LNCAP (cell line): ENCODE measurements around the gene PRKCA.

ENCODE experiments used
- TF ChIP-seq, protein P1 (sequence below): fragments of 450-650 bp; IDR thresholded peaks from 2 replicates; pipeline ENCODE4 v1.5.1; 2017; ENCODE audit warnings: mild to moderate bottlenecking

Gene PRKCA

DNA sequence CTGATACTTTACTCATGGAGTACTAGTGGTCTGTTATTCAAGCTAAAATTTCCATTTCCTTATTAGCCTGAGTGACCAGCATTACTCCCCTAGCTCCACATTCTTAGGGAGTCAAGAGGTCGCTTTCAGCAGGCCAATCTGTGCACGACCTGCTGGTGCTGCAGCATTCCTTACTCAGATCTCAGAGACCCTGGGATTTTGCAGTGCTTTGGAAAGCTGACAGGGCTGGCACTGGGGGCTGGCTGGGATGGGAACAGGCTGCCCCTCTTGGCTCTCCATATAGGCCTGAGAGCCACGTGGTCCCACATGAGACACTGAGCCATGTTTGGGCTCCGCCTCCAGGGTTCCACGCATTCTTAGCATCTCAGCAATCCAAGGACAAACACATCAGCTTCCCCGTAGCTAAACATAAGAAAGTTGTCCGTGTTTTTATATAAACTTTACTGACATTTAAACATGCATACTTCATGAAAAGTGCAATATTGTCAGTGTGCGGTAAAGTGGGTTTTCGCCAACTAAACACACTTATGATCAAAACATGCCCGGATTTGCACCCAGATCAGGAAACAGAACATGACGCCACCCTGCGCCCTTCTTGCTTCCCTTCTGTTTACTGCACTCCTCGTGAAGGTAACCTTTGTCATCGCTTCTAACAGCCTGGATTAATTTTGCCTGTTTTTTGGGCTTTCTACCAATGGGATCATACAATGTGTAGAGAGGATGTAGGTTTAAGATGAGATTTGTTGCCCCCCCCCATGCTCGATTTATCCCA, 278.0 kb downstream of the PRKCA start:
- TF ChIP-seq, protein P1, sequence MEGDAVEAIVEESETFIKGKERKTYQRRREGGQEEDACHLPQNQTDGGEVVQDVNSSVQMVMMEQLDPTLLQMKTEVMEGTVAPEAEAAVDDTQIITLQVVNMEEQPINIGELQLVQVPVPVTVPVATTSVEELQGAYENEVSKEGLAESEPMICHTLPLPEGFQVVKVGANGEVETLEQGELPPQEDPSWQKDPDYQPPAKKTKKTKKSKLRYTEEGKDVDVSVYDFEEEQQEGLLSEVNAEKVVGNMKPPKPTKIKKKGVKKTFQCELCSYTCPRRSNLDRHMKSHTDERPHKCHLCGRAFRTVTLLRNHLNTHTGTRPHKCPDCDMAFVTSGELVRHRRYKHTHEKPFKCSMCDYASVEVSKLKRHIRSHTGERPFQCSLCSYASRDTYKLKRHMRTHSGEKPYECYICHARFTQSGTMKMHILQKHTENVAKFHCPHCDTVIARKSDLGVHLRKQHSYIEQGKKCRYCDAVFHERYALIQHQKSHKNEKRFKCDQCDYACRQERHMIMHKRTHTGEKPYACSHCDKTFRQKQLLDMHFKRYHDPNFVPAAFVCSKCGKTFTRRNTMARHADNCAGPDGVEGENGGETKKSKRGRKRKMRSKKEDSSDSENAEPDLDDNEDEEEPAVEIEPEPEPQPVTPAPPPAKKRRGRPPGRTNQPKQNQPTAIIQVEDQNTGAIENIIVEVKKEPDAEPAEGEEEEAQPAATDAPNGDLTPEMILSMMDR: no peak

DNA sequence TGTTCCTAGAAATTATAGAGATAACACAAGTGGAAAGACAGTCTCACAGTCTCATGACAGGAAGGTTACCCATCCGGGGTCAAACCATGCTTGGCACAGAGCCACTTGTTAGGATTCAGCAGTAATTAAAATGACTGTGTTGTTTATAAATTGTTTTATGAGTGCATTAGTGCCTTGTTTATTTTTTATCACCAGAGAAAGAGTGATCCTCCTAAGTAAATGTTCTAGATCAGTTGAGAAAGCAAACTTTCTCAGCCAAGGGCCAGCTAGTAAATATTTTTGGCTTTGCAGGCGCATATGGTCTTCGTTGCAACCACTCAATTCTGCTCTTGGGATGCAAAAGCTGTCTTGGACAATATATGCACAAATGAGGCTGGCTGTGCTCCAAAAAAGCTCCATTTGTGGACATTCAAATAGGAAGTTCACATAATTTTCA, 278.6 kb downstream of the PRKCA start:
- TF ChIP-seq, protein P1: no peak

DNA sequence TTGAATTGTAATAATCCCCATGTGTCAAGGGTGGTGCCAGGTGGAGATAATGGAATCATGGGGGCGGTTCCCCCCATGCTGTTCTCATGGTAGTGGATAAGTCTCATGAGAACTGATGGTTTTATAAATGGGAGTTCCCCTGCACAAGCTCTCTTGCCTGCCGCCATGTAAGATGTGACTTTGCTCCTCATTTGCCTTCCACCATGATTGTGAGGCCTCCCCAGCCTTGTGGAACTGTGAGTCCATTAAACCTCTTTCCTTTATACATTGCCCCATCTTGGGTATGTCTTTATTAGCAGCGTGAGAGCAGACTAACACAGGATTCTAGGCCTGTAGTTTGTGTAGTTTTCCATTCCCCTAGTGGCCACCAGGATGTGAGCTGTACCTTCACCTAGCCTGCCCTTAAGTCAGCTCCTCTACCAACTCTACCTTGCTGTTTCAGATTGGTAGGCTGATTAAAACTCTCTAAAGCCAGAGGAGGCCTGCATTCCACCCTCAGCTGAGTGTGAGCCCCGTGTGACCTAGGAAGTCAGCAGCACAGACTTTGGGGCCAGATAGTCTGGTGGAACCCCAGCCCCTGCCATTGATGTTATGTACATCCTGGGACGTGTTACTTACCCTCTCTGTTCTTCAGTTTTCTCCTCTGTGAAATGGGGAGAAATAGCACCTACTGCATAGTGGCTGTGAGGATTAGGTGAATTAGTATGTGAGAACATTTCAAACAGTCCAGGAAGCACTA, 280.1 kb downstream of the PRKCA start:
- TF ChIP-seq, protein P1: no peak; the same call in 1 of the 2 replicates

DNA sequence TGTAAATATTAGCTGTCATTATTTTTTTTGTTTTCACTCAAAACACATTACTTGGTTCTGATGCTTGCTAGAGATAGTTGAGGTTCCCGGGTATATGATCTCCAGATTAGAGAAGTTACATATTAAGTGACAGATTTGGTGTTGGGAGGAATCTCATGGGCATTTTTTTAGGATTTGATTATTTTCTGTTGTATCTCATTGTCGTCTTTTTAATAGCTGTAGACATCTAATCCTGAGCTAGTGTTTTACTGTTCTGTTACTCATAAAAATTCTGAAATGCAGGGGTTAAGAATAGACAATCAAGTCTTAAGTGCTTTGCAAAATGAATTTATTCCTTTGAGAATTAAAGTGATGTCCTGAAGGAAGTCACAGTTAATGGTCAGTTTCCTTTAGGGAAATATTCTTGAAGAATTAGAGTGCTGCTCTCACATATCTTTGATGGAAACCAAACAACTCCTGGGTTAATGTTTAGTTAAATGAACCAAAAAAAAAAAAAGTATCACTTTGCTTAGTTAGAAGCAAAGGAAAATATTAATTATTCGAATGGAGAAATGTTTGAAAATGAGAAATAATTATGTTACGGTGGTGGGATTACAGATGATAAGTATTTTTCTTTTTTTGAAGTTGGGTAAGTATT, 280.8 kb downstream of the PRKCA start:
- TF ChIP-seq, protein P1: no peak

DNA sequence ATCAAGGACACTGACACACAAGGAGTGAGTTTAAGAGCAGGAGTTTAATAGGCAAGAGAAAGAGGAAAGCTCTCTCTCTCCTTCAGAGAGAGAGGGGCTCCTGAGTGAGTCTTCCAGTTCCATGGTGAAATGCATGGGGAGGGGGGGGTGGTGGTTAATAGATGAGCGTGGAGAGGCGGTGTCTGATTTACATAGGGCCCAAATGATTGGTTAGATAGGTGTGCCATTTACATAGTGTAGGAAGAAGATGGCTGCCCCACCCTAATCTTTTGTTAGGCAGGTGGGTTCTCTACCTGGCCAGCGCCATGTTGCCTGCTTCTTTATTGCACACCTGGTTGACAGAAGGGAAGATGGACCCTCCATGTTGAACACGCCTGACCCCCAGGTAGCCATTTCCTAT, 282.5 kb downstream of the PRKCA start:
- TF ChIP-seq, protein P1: no peak

DNA sequence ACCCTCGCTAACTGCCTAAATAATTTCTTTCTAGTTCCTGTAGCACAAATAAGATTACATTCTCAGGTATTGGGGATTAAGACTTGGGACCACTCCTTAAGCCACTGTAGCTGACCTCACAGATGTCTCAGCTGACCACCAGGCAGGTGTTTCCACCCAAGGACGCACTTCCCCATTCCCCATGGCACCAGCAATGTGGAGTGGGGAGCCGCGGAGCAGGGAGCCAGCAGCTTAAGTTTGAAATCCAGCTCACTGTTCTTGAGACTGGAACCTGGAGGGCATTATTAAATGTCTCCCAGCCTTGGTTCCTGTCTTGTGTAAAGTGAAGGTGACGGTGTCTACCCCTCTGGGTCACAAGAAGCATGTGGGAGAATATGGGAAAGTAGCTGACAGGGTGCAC, 283.1 kb downstream of the PRKCA start:
- TF ChIP-seq, protein P1: no peak

DNA sequence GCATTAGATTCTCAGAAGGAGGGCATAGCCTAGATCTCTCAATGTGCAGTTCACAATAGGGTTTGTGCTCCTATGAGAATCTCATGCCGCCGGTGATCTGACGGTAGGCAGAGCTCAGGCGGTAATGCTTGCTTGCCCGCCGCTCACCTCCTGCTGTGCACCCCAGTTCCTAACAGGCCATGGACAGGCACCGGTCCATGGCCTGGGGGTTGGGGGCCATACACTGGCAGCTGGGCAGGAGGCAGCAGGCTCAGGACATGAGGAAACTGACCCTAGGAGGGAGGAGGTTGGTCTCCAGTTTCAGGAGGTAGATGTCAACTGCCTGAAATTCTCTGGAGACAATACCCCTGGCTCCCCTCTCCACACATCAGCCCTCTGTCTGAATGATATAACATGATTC, 287.5 kb downstream of the PRKCA start:
- TF ChIP-seq, protein P1: no peak
